Upper lobe of right lung (tissue), 1 donor: ENCODE data around the gene KCTD1. TPM values are rescaled to one million over a fixed set of nuclear protein-coding genes. Genes with fewer than 3 reads are reported as not detected.

Source experiments
- ATAC-seq: fragments of 200-7000 bp; cut with Tn5 transposase; one replicate; pipeline ENCODE4 v1.9.1; 2020; ENCODE audit warnings: mild to moderate bottlenecking, moderate library complexity
- DNase-seq: peaks from one replicate; pipeline ENCODE4 v3.0.0-alpha.2; 2020
- H3K27ac ChIP-seq: fragments of 200-600 bp; one replicate; pipeline ENCODE4 v1.8.0; 2022
- H3K27me3 ChIP-seq: fragments of 200-600 bp; one replicate; pipeline ENCODE4 v1.8.0; 2022; ENCODE audit warnings: mild to moderate bottlenecking
- H3K36me3 ChIP-seq: fragments of 200-600 bp; one replicate; pipeline ENCODE4 v1.8.0; 2022
- H3K4me1 ChIP-seq: fragments of 200-600 bp; one replicate; pipeline ENCODE4 v1.8.0; 2022
- H3K4me3 ChIP-seq: fragments of 200-600 bp; one replicate; pipeline ENCODE4 v1.8.0; 2022; ENCODE audit warnings: mild to moderate bottlenecking
- H3K9me3 ChIP-seq: fragments of 200-600 bp; one replicate; pipeline ENCODE4 v1.8.0; 2022
- CTCF ChIP-seq: fragments of 200-600 bp; IDR thresholded peaks from one replicate; pipeline ENCODE4 v1.8.0; 2022; ENCODE audit warnings: antibody characterized with exemption
- intact Hi-C: fragments of 100-400 bp; cut with DNase I; formaldehyde crosslinking; loops from one replicate; pipeline ENCODE4 v1.11.0; 2022
- total RNA-seq: library from RNA; stranded (reverse); fragmentation: NEBNext Ultra II Directional; extraction: Animal tissue kit (Norgen Biotek cat#: 25700); gene quantifications from one replicate; pipeline ENCODE4 v1.2.1, GENCODE V29; 2021
- donor health status: DM: no; HTN: yes; CAD: no; lungs with severe emphysema.

KCTD1 gene
- total RNA-seq, 1 donor from 2014 or later, result 9.8 TPM

DNA sequence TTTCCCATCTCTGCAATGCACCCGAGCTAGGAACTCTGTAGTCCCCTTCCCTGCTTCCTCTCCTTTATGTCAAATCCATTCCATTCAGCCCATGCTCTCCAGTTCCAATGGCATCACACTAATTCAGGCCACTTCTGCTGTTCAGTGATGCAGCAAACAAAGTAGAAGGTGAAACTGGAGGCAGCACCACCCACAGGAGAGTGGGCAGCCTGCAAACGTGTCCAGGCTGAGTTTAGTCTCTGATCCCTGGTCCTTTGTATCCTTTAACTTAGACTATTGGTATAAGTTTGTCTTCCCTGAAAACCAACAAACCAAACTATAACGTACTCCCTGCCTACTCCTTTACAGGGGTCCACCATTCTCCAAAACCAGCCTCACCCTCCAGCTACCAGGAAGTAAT is 14.7 kb upstream of the KCTD1 start:
- H3K9me3 ChIP-seq, result no peaks in the 10 kb centered on the region
- no peaks in the 10 kb centered on the region for H3K36me3 ChIP-seq
- no peaks in the 10 kb centered on the region for H3K4me1 ChIP-seq
- ATAC-seq (no peak), DNase-seq (no peak)
- no peaks in the 10 kb centered on the region for H3K27me3 ChIP-seq
- intact Hi-C loops, result no loop called here
- no peak for TF ChIP-seq CTCF
- no peak overlapping the region for H3K4me3 ChIP-seq
- H3K27ac ChIP-seq, result no peak overlapping the region

GRCh38 chr18:26562568-26562967 is 14.2 kb upstream of the KCTD1 start:
- H3K27me3 ChIP-seq, result no peaks in the 10 kb centered on the region
- H3K36me3 ChIP-seq, result no peaks in the 10 kb centered on the region
- H3K9me3 ChIP-seq, result no peaks in the 10 kb centered on the region
- no peak overlapping the region for H3K27ac ChIP-seq
- no peak for TF ChIP-seq CTCF
- no peak for DNase-seq
- H3K4me1 ChIP-seq, result no peaks in the 10 kb centered on the region
- intact Hi-C loops, result no loop called here
- no peak overlapping the region for H3K4me3 ChIP-seq
- no peak for ATAC-seq

GRCh38 chr18:26561769-26562168 is 13.4 kb upstream of the KCTD1 start:
- Histone ChIP-seq H3K27me3 (no peaks in the 10 kb centered on the region), H3K9me3 (no peaks in the 10 kb centered on the region), H3K27ac (no peak overlapping the region), H3K4me1 (no peaks in the 10 kb centered on the region), H3K36me3 (no peaks in the 10 kb centered on the region), H3K4me3 (no peak overlapping the region)
- intact Hi-C loops, result no loop called here
- TF ChIP-seq CTCF, result no peak
- ATAC-seq (no peak), DNase-seq (no peak)

GRCh38 chr18:26556573-26556972 is 8.2 kb upstream of the KCTD1 start:
- H3K4me1 ChIP-seq, result no peaks in the 10 kb centered on the region
- H3K27me3 ChIP-seq, result peaks cover 16% of the 10 kb centered on the region
- no peak for ATAC-seq
- TF ChIP-seq CTCF, result no peak
- no peak overlapping the region for H3K4me3 ChIP-seq
- H3K9me3 ChIP-seq, result no peaks in the 10 kb centered on the region
- DNase-seq, result no peak
- intact Hi-C loops, result no loop called here
- no peaks in the 10 kb centered on the region for H3K36me3 ChIP-seq
- no peak overlapping the region for H3K27ac ChIP-seq

DNA sequence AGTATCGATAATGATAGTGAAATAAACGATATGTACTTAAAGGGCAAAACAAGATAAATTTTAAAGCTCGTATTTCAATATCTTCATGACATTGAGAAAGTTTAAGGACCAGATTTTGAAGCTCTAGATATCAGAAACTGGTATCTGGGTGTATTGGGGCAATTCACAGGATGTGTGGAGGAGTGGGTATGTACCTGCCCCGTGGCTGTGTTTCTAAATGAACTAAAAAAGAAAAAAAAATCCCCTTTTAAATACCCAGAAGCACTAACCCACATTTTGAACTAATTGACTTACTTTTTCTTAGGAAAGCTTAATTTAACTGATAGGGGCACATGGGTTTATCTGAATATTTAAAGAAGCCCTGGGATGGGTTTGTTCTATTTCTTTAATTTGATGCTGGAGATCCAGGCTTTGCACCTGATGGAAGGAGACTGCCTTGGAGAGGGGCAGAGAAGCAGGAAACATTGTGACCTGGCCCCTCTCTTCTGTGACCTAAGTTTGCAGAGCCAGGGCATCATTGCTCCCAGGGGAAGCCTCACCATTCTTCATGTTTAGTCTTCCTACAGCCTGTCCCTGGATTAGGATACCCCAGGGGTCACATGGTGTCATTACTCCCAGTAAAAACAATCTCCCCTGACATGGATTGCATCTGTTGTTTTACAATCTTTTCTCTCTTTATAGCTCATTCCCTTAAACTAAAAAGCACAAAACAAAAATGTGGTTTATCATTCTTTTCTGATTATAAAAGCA is 7.6 kb upstream of the KCTD1 start:
- DNase-seq, result no peak
- no peaks in the 10 kb centered on the region for H3K36me3 ChIP-seq
- intact Hi-C loops, result no loop called here
- TF ChIP-seq CTCF, result no peak
- peaks cover 1% of the 10 kb centered on the region for H3K4me1 ChIP-seq
- no peaks in the 10 kb centered on the region for H3K9me3 ChIP-seq
- H3K27me3 ChIP-seq, result peaks cover 22% of the 10 kb centered on the region
- no peak overlapping the region for H3K27ac ChIP-seq
- ATAC-seq, result no peak
- H3K4me3 ChIP-seq, result no peak overlapping the region

DNA sequence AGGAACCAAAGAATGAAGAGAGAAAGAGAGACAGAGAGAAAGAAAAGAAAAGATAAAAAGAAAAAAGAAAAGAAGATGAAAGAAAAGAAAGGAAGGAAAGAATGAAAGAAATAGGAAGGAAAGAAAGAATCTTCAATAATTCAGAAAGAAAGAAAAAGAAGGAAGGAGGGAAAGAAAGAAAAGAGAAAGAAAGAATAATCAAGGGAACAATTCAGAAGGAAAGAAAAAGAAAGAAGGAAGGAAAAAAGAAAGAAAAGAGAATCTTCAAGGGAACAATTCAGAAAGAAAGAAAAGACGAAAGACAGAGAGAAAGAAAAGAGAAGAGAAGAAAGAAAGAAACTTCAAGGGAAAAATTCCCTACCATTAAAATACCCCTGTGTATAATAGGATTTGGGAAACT is 5.6 kb upstream of the KCTD1 start:
- no peak for TF ChIP-seq CTCF
- intact Hi-C loops, result no loop called here

More for the DNA sequence above, 5.6 kb upstream of the KCTD1 start:
- ATAC-seq (no peak), DNase-seq (no peak)
- H3K4me3 ChIP-seq, result no peak overlapping the region
- no peaks in the 10 kb centered on the region for H3K36me3 ChIP-seq
- no peak overlapping the region for H3K27ac ChIP-seq
- peaks cover 33% of the 10 kb centered on the region for H3K27me3 ChIP-seq
- peaks cover 14% of the 10 kb centered on the region for H3K4me1 ChIP-seq
- no peaks in the 10 kb centered on the region for H3K9me3 ChIP-seq
